ENCODE data around the gene PAX8. TPM values are rescaled to one million over a fixed set of nuclear protein-coding genes. Genes with fewer than 3 reads are reported as not detected.

Gene PAX8
- total RNA-seq, 1 donor from 2014 or later = 0.71 TPM

DNA sequence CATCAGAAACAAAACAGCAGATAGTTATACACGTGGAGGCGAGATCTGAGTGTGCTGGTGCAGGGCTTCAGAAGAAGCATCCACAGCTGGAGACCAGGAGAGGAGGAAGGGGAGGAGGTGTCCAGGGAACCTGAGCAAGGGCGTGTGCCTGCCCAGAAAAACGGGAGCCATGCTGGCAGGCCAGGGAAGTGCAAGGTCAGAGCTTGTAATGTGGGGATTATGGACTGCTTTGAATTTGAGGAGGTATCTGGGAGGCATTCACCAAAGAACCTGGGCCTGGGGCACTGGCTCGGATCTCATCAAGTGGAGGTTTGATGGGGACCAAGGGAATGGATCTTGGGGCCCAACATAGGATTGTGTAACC is 92.3 kb downstream of the PAX8 start:
- intact Hi-C loops (cut with micrococcal nuclease) = no loop called here
- no peak overlapping the region for H3K4me3 Mint-ChIP-seq
- CTCF ChIA-PET = no interaction called here

DNA sequence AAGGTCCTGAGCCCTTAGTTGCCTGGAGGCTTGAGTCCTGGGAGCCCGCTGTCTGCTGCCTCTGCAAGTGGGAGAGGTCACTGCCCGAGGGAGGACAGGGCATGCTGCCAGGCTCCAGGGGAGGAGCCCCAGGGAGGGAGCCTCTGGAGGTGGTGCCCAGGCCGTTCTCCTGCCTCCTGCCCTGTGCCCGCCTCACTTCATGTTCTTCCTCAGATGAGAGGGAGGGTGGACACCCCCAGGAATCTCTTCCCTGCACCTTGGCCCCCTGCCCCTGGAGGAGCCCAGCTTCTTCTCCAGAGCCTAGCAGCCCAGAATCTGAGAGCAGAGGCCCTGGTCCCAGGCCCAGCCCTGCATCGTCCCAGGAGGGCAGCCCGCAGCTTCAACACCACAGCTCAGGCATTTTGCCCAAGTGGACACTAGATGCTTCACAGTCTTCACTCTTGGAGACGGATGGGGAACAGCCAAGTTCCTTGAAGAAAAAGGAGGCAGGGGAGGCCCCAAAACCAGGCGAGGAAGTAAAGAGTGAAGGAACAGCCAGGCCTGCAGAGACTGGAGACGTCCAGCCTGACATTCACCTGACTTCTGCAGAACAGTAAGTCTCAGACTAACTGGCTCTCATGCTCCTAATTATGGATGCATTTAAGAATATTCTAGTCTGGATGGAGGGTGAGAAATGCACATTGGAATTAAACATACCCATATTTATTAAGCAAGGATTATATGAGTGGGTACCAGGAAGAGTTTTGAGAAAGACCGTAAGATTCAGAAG is 92.9 kb downstream of the PAX8 start:
- TF ChIP-seq, protein P1, sequence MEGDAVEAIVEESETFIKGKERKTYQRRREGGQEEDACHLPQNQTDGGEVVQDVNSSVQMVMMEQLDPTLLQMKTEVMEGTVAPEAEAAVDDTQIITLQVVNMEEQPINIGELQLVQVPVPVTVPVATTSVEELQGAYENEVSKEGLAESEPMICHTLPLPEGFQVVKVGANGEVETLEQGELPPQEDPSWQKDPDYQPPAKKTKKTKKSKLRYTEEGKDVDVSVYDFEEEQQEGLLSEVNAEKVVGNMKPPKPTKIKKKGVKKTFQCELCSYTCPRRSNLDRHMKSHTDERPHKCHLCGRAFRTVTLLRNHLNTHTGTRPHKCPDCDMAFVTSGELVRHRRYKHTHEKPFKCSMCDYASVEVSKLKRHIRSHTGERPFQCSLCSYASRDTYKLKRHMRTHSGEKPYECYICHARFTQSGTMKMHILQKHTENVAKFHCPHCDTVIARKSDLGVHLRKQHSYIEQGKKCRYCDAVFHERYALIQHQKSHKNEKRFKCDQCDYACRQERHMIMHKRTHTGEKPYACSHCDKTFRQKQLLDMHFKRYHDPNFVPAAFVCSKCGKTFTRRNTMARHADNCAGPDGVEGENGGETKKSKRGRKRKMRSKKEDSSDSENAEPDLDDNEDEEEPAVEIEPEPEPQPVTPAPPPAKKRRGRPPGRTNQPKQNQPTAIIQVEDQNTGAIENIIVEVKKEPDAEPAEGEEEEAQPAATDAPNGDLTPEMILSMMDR (IDR thresholded peaks at IDR 0.05) = no peak
- POLR2A ChIA-PET = no interaction called here
- peaks cover 76% of the 10 kb centered on the region for H3K36me3 Mint-ChIP-seq (ENCODE audit: low read depth)

More for the DNA sequence above, 92.3 kb downstream of the PAX8 start:
- ATAC-seq (ENCODE audit: low read depth) (no peak), DNase-seq (no peak)
- Mint-ChIP-seq H3K27ac (peak overlapping the region; percentile 1), H3K9me3 (no peaks in the 10 kb centered on the region), H3K4me1 (peaks cover 76% of the 10 kb centered on the region), H3K36me3 (ENCODE audit: low read depth) (peaks cover 77% of the 10 kb centered on the region), H3K27me3 (no peaks in the 10 kb centered on the region)
- POLR2A ChIA-PET = no interaction called here
- TF ChIP-seq, protein P1 (IDR thresholded peaks at IDR 0.05) = no peak

DNA sequence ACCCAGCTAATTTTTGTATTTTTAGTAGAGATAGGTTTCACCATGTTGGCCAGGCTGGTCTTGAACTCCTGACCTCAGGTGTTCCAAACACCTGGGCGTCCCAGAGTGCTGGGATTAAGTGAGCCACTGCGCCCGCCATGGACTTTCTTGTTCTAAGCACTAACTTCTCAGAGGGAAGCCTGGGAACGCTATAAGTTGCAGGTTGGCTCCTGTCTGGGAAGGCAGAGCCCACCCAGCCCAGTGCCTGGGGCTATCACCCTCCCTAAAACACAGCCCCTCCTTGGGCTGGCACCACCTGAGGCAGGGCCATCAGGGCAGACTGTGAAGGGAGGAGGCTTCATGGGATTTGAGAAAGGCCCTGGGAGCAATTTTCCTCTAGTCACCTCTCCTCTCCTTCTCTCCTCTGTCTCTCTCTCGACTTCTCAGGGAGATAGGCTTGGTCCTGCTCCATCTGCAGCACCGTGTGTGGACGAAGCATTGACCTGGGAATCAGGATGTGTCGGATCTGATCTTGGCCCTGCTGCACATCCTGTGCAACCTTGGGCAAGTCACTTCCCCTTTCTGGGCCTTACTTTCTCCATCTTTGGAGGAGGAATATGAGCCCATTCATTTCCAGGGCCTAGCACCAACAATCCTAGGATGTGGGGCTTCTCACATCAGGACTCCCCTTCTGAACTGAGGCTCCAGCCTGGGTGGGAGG is 94.0 kb downstream of the PAX8 start:
- intact Hi-C loops (cut with micrococcal nuclease) = no loop called here
- no peak for ATAC-seq (ENCODE audit: low read depth)

More for the DNA sequence above, 92.9 kb downstream of the PAX8 start:
- Mint-ChIP-seq H3K4me1 (peaks cover 77% of the 10 kb centered on the region), H3K27ac (peak overlapping the region; percentile 1), H3K4me3 (no peak overlapping the region), H3K27me3 (no peaks in the 10 kb centered on the region), H3K9me3 (no peaks in the 10 kb centered on the region)
- CTCF ChIA-PET = no interaction called here
- no peak for DNase-seq
- no peak for ATAC-seq (ENCODE audit: low read depth)
- intact Hi-C loops (cut with micrococcal nuclease) = no loop called here

GRCh38 chr2:113183703-113184102 is 95.0 kb downstream of the PAX8 start:
- ATAC-seq (ENCODE audit: low read depth) = no peak
- no peaks in the 10 kb centered on the region for H3K9me3 Mint-ChIP-seq
- ChIA-PET POLR2A (interaction anchor here (0.6 to 1.5 kb wide), 3 partner anchors 9 to 285 kb away, joined by 3 to 12 read pairs (median 4); partner anchors contain the start of gene PSD4), CTCF (interaction anchor here (1.4 to 2.7 kb wide), 3 partner anchors 15 to 46 kb away, joined by 4 to 16 read pairs (median 9); no protein-coding TSS in a partner anchor)
- H3K27me3 Mint-ChIP-seq = no peaks in the 10 kb centered on the region
- intact Hi-C loops (cut with micrococcal nuclease) = no loop called here
- H3K4me3 Mint-ChIP-seq = no peak overlapping the region
- H3K27ac Mint-ChIP-seq = peak overlapping the region; percentile 10
- DNase-seq = no peak
- H3K36me3 Mint-ChIP-seq (ENCODE audit: low read depth) = peaks cover 69% of the 10 kb centered on the region
- TF ChIP-seq, protein P1 (IDR thresholded peaks at IDR 0.05) = no peak
- peaks cover 78% of the 10 kb centered on the region for H3K4me1 Mint-ChIP-seq

More for the DNA sequence above, 94.0 kb downstream of the PAX8 start:
- TF ChIP-seq, protein P1 (IDR thresholded peaks at IDR 0.05) = no peak
- Mint-ChIP-seq H3K36me3 (ENCODE audit: low read depth) (peaks cover 71% of the 10 kb centered on the region), H3K27ac (peak overlapping the region; percentile 36), H3K9me3 (no peaks in the 10 kb centered on the region), H3K4me3 (no peak overlapping the region), H3K27me3 (no peaks in the 10 kb centered on the region), H3K4me1 (peaks cover 77% of the 10 kb centered on the region)
- ChIA-PET CTCF (interaction anchor here (1.4 to 2.4 kb wide), 2 partner anchors 20 to 47 kb away, joined by 4 to 16 read pairs; no protein-coding TSS in a partner anchor), POLR2A (interaction anchor here (0.7 to 1.5 kb wide), 2 partner anchors 10 to 13 kb away, joined by 9 to 12 read pairs; partner anchors contain the start of gene PSD4)
- no peak for DNase-seq

DNA sequence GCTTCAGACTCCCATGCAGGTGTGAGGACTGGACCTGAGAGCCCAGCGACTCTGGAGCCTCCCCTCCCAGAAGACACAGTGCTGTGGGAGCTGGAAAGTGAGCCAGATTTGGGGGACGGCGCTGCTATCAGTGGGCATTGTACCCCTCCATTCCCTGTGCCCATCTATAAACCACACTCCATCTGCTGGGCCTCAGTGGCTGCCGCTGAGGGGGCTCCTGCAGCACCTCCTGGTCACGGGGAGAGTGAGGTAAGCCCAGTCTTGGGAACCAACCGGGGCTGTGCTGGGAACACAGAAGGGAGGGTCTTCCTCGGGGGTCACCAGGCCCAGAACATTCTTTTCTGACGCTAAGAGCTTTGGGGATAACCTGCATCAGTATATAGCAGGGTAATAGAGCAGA is 95.5 kb downstream of the PAX8 start:
- intact Hi-C loops (cut with micrococcal nuclease) = no loop called here
- H3K4me1 Mint-ChIP-seq = peaks cover 82% of the 10 kb centered on the region
- DNase-seq (no peak), ATAC-seq (ENCODE audit: low read depth) (no peak)
- peak overlapping the region; percentile 10 for H3K27ac Mint-ChIP-seq
- TF ChIP-seq, protein P1 (IDR thresholded peaks at IDR 0.05) = no peak
- ChIA-PET POLR2A (interaction anchor here (1.5 kb wide), 1 partner anchor 9 kb away, joined by 12 read pairs; the partner anchor contains the start of gene PSD4), CTCF (interaction anchor here (1.4 to 2.7 kb wide), 3 partner anchors 16 to 46 kb away, joined by 4 to 16 read pairs (median 9); no protein-coding TSS in a partner anchor)
- no peaks in the 10 kb centered on the region for H3K27me3 Mint-ChIP-seq
- H3K36me3 Mint-ChIP-seq (ENCODE audit: low read depth) = peaks cover 72% of the 10 kb centered on the region
- no peak overlapping the region for H3K4me3 Mint-ChIP-seq
- H3K9me3 Mint-ChIP-seq = no peaks in the 10 kb centered on the region

Measured in activated B cell treated with CpG ODN at 0.5 μM for 24 hours (primary cell).